Stimulated activated CD4-positive, alpha-beta T cell treated with anti-CD3 and anti-CD28 coated beads, Interleukin-2, amount 100 ng/mL, for 24 hours (primary cell): ENCODE data around the gene P2RX3.
"Not testable (repeated sequence)": the region's sequence is repeated elsewhere in the genome, so short reads cannot be mapped to it uniquely, and the experiment has no call there.

ENCODE experiments used
- DNase-seq, 2 donors: peaks; one replicate each; pipeline ENCODE4 v3.0.0-alpha.2; 2020

P2RX3 gene

GRCh38 chr11:57325735-57326048, 12.5 kb upstream of the P2RX3 start:
- DNase-seq: no peak

DNA sequence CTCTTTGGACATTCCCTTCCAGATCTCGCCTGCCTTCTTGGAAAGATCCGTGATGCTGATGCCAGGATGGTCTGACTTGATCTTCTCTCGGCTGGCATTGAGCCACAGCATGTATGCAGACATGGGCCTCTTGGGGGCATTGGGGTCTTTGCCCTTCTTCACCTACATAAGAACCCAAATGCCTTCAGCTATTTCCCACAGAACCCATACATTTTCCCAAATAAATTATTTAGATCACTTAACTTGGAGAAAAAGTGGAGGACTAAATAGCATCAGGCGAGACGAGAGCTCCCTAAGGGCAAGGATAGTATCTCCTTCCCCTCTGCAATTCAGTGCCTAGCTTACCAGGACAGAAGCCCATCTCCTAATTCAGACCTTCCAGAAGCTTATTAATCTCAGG, 10.4 kb upstream of the P2RX3 start:
- no peak for DNase-seq

- no peak for DNase-seq
These were observed 8.1 kb upstream of the P2RX3 start for GRCh38 chr11:57330029-57330428.

DNA sequence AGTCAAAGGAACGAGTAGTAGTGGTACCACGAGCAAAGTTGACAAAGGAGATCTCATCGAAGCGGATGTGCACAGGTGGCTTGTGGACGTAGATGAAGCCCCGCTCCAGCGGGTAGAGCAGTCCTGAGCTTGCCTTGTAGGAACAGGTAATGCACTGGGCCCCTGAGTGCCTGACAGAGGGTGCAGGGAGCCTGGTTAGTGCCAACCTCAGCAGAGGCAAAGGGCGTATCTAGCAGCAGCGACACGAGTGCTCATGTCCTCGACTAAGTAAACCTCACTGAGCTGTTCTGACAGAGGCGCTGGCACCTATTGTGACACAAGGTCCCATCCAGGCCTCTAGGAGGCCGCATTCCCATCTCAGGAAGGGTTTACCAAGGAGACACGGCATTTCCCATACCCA, 6.4 kb upstream of the P2RX3 start:
- no peak for DNase-seq

- DNase-seq: no peak
These were observed 5.3 kb upstream of the P2RX3 start for GRCh38 chr11:57332694-57333440.

DNA sequence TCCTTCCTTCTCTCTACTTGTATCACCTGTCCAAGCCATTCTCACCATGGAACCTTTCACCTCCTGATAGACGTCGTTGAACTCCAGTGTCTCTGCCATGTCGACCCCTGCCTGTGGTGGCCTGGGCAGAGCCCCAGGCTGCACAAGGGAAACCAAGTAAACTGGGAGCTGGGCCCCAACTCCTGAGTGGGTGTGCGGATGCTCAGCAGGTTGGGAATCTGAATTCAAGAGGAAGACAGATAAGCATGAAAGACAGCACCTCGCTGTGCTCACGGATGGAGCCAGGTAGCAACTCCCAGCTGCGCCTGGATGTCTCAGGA, 3.2 kb upstream of the P2RX3 start:
- DNase-seq: no peak

DNA sequence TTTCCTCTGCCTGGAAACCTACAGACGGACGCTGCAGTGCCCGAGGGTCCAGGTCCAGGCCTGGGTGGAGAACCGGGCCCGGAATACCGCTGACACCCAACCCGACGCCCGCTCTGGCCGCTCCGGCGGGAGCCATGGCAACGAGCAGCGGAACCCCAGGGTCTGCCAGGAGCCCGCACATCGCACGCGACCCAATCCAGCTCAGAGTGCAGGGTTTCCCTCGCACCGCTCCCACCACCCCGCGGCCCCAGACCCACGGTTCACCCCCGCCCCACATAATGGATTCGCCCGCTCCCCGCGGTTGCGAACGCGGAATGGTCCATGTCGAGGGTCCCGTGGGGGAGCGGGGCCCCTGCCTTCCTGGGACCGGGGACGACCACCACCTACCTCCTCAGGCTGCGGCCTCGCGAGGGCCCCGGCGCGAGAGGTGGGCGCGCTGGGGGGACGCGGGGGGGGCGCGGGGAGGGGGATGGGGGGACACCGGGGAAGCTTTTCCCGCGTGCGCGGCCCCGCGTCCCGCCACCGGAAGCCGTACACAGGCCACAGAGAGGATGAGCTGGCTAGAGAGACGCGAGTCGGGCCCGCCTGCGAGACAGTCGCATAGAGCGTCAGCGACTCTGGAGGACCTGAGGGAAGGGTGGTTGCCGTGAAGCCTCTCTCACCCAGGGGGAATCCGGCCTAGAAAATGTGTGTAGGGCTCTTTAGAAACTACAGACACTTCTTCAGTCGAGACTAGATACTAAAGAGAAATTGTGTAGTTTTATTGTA, 2.6 kb upstream of the P2RX3 start, which contains the start of gene SSRP1:
Gene SSRP1, minus strand, starts transcription at position 550 of the 768 bp plus-strand sequence. CDS start 771 bp downstream, outside the sequence.
- peak; percentile 88 to 89 for DNase-seq

GRCh38 chr11:57336111-57336666, 2.0 kb upstream of the P2RX3 start:
- no peak for DNase-seq

DNA sequence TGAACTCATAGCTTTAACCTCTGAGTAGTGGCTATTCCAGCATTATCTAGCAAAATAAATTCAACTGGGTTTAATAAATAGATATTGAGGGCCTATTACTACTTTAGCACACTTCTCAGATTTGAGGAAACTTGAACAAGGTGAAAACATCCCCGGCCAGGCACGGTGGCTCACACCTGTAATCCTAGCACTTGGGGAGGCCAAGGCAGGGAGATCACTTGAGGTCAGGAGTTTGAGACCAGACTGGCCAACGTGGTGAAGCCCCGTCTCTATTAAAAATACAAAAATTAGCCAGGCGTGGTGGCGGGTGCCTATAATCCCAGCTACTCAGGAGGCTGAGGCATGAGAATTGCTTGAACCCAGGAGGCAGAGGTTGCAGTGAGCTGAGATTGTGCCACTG, 1.3 kb upstream of the P2RX3 start:
- not testable (repeated sequence) for DNase-seq

DNA sequence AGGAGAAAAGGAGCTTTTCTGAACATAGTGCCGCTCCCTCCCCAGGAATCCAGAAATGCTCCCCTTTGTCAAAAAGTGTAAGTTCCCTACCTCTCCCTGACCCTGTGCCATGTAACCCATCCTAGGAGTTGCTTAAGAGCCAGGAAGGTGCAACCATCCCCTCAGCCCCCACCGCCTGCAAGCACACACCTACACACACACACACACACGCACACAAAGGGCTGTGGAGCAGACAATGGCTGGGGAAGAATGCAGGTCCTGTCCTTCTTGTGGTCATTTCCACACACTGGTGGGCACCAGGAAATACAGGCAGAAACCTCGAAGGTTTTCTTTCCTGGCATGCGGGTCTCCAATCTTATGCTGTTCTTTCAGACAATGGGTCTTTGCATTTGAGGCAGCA, 1.2 kb downstream of the P2RX3 start:
- no peak for DNase-seq

- no peak for DNase-seq
These were observed 2.0 kb downstream of the P2RX3 start for GRCh38 chr11:57340039-57340615.

- no peak for DNase-seq
These were observed 3.2 kb downstream of the P2RX3 start for GRCh38 chr11:57341250-57341808.

- DNase-seq: no peak
These were observed 4.5 kb downstream of the P2RX3 start for GRCh38 chr11:57342702-57343101.

DNA sequence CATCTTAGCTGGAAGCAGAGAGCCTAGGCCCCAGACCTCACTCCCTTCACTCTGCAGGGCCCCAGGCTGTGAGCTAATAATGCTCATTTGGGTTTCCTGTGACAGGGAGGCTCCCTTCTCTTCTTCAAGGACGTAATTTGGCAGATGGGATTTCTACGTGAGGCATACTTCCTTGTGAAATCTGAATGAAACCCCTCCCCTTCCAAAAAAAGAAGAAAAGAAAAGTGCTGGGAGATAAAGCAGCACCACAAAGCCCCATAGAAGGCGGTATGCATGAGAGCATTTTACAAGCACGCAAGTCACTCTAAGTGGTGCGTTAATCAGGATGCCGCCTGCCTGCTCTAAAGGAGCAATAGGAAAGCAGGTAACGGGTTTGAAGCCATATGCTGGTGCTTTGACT, 5.7 kb downstream of the P2RX3 start:
- DNase-seq: no peak

DNA sequence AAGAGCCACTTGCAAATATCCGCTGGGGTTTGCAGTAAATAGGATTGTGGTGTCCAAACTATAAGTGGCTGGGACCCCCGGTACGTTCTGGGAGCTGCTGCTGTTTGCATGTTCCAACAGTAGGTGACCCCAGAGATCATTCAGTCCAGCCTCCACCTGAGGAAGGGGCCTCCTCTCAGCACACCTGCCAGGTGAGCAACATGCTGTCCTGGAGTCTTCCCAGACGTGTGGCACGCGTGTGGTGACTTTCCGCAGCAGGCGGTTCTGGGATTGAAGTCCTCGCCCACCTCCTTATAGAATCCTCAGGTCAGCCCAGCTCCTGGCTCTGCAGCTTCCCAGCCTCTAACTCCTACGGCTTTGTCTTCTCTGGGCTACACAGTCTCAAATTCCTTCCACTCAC, 6.7 kb downstream of the P2RX3 start:
- no peak for DNase-seq

- DNase-seq: peak; percentile 73 to 81
These were observed 7.5 kb downstream of the P2RX3 start for GRCh38 chr11:57345555-57346211.

DNA sequence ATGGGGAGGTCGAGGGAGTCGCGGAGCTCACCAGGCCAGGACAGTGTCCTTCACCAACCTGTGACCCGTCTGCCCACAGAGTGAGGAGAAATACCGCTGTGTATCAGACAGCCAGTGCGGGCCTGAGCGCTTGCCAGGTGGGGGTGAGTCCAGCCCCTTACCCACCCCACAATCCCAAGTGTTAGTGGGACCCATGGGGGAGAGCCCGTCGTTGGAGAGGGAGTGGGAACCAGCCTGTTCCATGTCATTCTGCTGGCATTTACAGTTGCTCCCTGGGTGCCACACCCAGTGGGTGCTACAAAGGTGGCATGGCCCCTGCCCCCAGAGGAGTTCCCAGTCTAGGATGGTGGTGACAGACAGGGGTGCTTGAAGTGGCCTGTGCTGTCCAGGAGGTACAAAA, 9.2 kb downstream of the P2RX3 start:
- DNase-seq: no peak

GRCh38 chr11:57348052-57348451, 9.9 kb downstream of the P2RX3 start:
- DNase-seq: no peak

GRCh38 chr11:57348636-57349313, 10.6 kb downstream of the P2RX3 start:
- DNase-seq: no peak

GRCh38 chr11:57349491-57350274, 11.5 kb downstream of the P2RX3 start:
- peak; percentile 77 to 79 for DNase-seq

GRCh38 chr11:57353036-57353435, 14.9 kb downstream of the P2RX3 start:
- DNase-seq: no peak

GRCh38 chr11:57353446-57353845, 15.3 kb downstream of the P2RX3 start:
- no peak for DNase-seq
